Kidney epithelial cell (primary cell): ENCODE measurements around the gene SORCS2. TPM values are rescaled to one million over a fixed set of nuclear protein-coding genes. Genes with fewer than 3 reads are reported as not detected.

Source experiments
- DNase-seq: peaks from one replicate; pipeline ENCODE4 v3.0.0-alpha.2; 2010; ENCODE audit warnings: low read depth
- H3K27me3 ChIP-seq: 2 replicates; pipeline ENCODE4 v1.6.0; 2011; ENCODE audit warnings: low read length; ENCODE audit not compliant: control insufficient read depth, insufficient read depth
- H3K36me3 ChIP-seq: 2 replicates; pipeline ENCODE4 v1.5.1; 2011; ENCODE audit warnings: low read length; ENCODE audit not compliant: control insufficient read depth, insufficient read depth
- H3K4me3 ChIP-seq: 2 replicates; pipeline ENCODE4 v1.5.1; 2011; ENCODE audit warnings: low read depth, mild to moderate bottlenecking, control low read depth, low read length
- CTCF ChIP-seq: IDR thresholded peaks from 2 replicates; pipeline ENCODE4 v1.5.1; 2011; ENCODE audit warnings: mild to moderate bottlenecking, moderate library complexity, low read length, control low read depth, inconsistent platforms; ENCODE audit not compliant: insufficient read depth, poor library complexity, severe bottlenecking
- total RNA-seq: library from RNA; depleted of rRNA; stranded (reverse); fragments of >200 nt; gene quantifications from 2 replicates; pipeline ENCODE4 v1.2.3, GENCODE V29; 2015

The SORCS2 gene
- total RNA-seq, 1 donor from 2014 or later = 1.4 TPM

- Histone ChIP-seq H3K4me3 (no peak overlapping the region), H3K27me3 (peaks cover 3% of the 10 kb centered on the region), H3K36me3 (no peaks in the 10 kb centered on the region)
- no peak for DNase-seq
- TF ChIP-seq CTCF = no peak
Observed at GRCh38 chr4:7691982-7692381, 499.6 kb downstream of the SORCS2 start.

DNA sequence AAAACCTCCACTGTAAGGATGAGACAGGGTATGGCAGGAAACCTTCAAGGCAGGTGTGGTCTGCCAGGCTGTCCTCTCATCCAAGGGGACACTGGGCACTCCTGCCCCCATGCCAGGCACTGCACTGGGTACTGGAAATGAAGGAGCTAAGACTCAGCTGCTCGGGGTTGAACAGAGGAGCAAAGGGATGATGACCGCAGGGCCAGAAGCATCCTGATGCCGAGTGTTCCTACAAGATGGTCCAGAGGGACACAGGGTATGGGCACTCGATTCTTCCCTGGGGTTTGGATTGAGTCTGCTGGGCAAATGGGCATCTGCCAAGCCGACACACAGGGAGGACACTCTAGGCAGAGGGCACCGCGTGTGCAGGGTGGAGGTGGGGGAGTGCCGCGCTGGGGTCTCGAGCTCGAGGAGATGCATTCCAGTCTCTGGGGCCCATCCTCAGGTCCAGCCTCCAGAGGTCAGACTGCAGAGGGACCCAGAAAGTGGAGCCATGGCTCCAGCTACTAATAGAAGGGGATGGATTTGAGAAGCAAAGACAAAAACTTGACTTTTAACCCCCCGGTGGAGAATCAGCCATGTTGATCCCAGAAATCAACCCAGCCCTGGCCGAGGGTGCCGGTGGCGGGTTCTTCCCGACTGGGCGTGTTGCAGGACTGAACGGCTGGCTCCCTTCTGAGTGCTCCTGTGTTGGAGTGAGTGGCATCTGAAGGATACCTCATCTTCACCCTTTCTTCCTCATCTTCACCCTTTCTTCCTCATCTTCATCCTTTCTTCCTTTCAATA is 500.3 kb downstream of the SORCS2 start:
- DNase-seq = no peak
- no peaks in the 10 kb centered on the region for H3K36me3 ChIP-seq
- peaks cover 3% of the 10 kb centered on the region for H3K27me3 ChIP-seq
- no peak for TF ChIP-seq CTCF
- no peak overlapping the region for H3K4me3 ChIP-seq

- Histone ChIP-seq H3K36me3 (no peaks in the 10 kb centered on the region), H3K27me3 (peaks cover 3% of the 10 kb centered on the region), H3K4me3 (no peak overlapping the region)
- no peak for TF ChIP-seq CTCF
- no peak for DNase-seq
Observed at GRCh38 chr4:7693237-7693608, 500.9 kb downstream of the SORCS2 start.

DNA sequence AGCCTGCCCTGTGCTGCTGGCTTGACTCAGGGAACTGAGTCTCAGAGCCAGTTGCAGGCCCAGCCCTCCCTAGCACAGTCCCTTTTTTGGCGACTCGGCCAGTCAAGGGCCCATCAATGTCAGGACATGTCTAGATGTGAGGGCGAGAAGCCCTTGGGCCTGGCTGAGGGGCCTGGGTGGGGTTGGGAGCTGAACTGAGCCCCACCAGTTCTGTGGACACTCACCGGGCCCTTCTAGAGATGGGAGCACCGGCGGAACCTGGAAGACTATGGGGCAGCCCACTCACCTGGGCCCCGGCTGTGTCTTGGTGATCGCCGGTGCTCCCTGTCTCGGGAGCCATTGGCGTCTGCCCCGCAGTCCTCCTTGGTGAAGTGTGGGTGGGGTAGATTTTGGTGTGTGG is 501.4 kb downstream of the SORCS2 start:
- DNase-seq = no peak

GRCh38 chr4:7694324-7694723 is 502.0 kb downstream of the SORCS2 start:
- H3K4me3 ChIP-seq = no peak overlapping the region
- H3K27me3 ChIP-seq = peaks cover 3% of the 10 kb centered on the region
- DNase-seq = no peak
- no peaks in the 10 kb centered on the region for H3K36me3 ChIP-seq
- no peak for TF ChIP-seq CTCF

More for the DNA sequence above, 501.4 kb downstream of the SORCS2 start:
- no peak overlapping the region for H3K4me3 ChIP-seq
- TF ChIP-seq CTCF = no peak
- no peaks in the 10 kb centered on the region for H3K36me3 ChIP-seq
- peaks cover 3% of the 10 kb centered on the region for H3K27me3 ChIP-seq

- Histone ChIP-seq H3K27me3 (peaks cover 3% of the 10 kb centered on the region), H3K36me3 (no peaks in the 10 kb centered on the region), H3K4me3 (no peak overlapping the region)
- no peak for TF ChIP-seq CTCF
- DNase-seq = no peak
Observed at GRCh38 chr4:7697343-7697742, 505.0 kb downstream of the SORCS2 start.
